Caco-2 (cell line): ENCODE data around the gene GLT8D1. TPM values are rescaled to one million over a fixed set of nuclear protein-coding genes. Genes with fewer than 3 reads are reported as not detected.
"Not testable (repeated sequence)": the region's sequence is repeated elsewhere in the genome, so short reads cannot be mapped to it uniquely, and the experiment has no call there.

Experiments used
- BruUV-seq: library from RNA; stranded (reverse); fragments of 400-500 nt; replicated peaks from 2 replicates; lab custom pipeline; 2021; lab: Mats Ljungman, UMichigan
- CTCF ChIA-PET: fragments of 300-600 bp; sonication (Branson Sonifier 250); formaldehyde crosslinking; loops from one replicate; lab custom pipeline; 2022; ENCODE audit warnings: antibody characterized with exemption; lab: Charles Lee
- POLR2A ChIA-PET: fragments of 300-600 bp; sonication (Branson Sonifier 250); formaldehyde crosslinking; loops from one replicate; lab custom pipeline; 2022; ENCODE audit warnings: antibody characterized with exemption; lab: Charles Lee
- DNase-seq, 2 experiments: peaks; one replicate each; pipeline versions ENCODE4 v3.0.0 to v3.0.0-alpha.2; 2020 to 2022
- H3K27me3 ChIP-seq: replicated peaks from 2 replicates; pipeline ENCODE4 v1.6.0; 2011; ENCODE audit warnings: low read length; ENCODE audit not compliant: control insufficient read depth, insufficient read depth
- H3K36me3 ChIP-seq: 2 replicates; pipeline ENCODE4 v1.5.1; 2011; ENCODE audit warnings: low read length; ENCODE audit not compliant: control insufficient read depth, insufficient read depth
- H3K4me1 ChIP-seq: fragments of 250-450 bp; sonication (Bioruptor Pico); 2 replicates; pipeline ENCODE4 v1.5.1; 2020; ENCODE audit warnings: mild to moderate bottlenecking
- H3K4me3 ChIP-seq: 2 replicates; pipeline ENCODE4 v1.5.1; 2011; ENCODE audit warnings: low read depth, mild to moderate bottlenecking, control low read depth, low read length
- H3K9me3 ChIP-seq: fragments of 250-450 bp; sonication (Bioruptor Pico); 2 replicates; pipeline ENCODE4 v1.5.1; 2020; ENCODE audit warnings: mild to moderate bottlenecking, moderate library complexity
- H3K27ac Mint-ChIP-seq: one replicate; pipeline ENCODE4 v1.8.0; 2022; ENCODE audit warnings: mixed read lengths; ENCODE audit not compliant: unreplicated experiment
- H3K27me3 Mint-ChIP-seq: one replicate; pipeline ENCODE4 v1.8.0; 2022; ENCODE audit warnings: mixed read lengths; ENCODE audit not compliant: insufficient read depth, unreplicated experiment
- H3K36me3 Mint-ChIP-seq: one replicate; pipeline ENCODE4 v1.8.0; 2022; ENCODE audit warnings: mild to moderate bottlenecking, mixed read lengths; ENCODE audit not compliant: insufficient read depth, unreplicated experiment
- H3K4me1 Mint-ChIP-seq: one replicate; pipeline ENCODE4 v1.8.0; 2022; ENCODE audit warnings: low read depth, mixed read lengths; ENCODE audit not compliant: unreplicated experiment
- H3K4me3 Mint-ChIP-seq: one replicate; pipeline ENCODE4 v1.8.0; 2022; ENCODE audit warnings: mild to moderate bottlenecking, moderate library complexity, mixed read lengths; ENCODE audit not compliant: unreplicated experiment
- H3K9me3 Mint-ChIP-seq: one replicate; pipeline ENCODE4 v1.8.0; 2022; ENCODE audit warnings: mixed read lengths; ENCODE audit not compliant: unreplicated experiment
- intact Hi-C: fragments of 100-400 bp; cut with micrococcal nuclease; formaldehyde crosslinking; loops from one replicate; pipeline ENCODE4 v1.10.0; 2022; ENCODE audit not compliant: unreplicated experiment
- total RNA-seq: library from RNA; stranded (reverse); gene quantifications from 2 replicates; pipeline ENCODE4 v1.2.3, GENCODE V29; 2022
- TF ChIP-seq, protein P1 (sequence below), 2 experiments: fragments of 200-600 bp in 1 of 2; IDR thresholded peaks; 1 replicate in 1 of 2; 2 replicates in 1 of 2; pipeline versions ENCODE4 v1.5.1 to v1.8.0; 2011 to 2022; ENCODE audit warnings: antibody characterized with exemption in 1 of 2, control low read depth in 1 of 2, inconsistent platforms in 1 of 2, low read depth in 1 of 2, low read length in 1 of 2, mild to moderate bottlenecking in 1 of 2, moderate library complexity in 1 of 2; ENCODE audit not compliant: insufficient read depth in 1 of 2, severe bottlenecking in 1 of 2, unreplicated experiment in 1 of 2

GLT8D1 gene
- total RNA-seq, 1 experiment from 2014 or later, result 31.4 TPM

GRCh38 chr3:52678265-52679198 is 27.1 kb downstream of the GLT8D1 start:
- no peaks in the 10 kb centered on the region for H3K9me3 Mint-ChIP-seq
- no peaks in the 10 kb centered on the region for H3K27me3 ChIP-seq
- H3K27ac Mint-ChIP-seq, result no peak overlapping the region
- peaks cover 8% of the 10 kb centered on the region for H3K4me1 Mint-ChIP-seq
- no peaks in the 10 kb centered on the region for H3K27me3 Mint-ChIP-seq
- no peak for DNase-seq
- ChIA-PET CTCF (no interaction called here), POLR2A (no interaction called here)
- peaks cover 50% of the 10 kb centered on the region for H3K36me3 Mint-ChIP-seq
- intact Hi-C loops, result no loop called here
- TF ChIP-seq, protein P1, sequence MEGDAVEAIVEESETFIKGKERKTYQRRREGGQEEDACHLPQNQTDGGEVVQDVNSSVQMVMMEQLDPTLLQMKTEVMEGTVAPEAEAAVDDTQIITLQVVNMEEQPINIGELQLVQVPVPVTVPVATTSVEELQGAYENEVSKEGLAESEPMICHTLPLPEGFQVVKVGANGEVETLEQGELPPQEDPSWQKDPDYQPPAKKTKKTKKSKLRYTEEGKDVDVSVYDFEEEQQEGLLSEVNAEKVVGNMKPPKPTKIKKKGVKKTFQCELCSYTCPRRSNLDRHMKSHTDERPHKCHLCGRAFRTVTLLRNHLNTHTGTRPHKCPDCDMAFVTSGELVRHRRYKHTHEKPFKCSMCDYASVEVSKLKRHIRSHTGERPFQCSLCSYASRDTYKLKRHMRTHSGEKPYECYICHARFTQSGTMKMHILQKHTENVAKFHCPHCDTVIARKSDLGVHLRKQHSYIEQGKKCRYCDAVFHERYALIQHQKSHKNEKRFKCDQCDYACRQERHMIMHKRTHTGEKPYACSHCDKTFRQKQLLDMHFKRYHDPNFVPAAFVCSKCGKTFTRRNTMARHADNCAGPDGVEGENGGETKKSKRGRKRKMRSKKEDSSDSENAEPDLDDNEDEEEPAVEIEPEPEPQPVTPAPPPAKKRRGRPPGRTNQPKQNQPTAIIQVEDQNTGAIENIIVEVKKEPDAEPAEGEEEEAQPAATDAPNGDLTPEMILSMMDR (IDR thresholded peaks at IDR 0.05; ENCODE audit: insufficient read depth in 1 of 2, low read depth in 1 of 2, low read length in 1 of 2, severe bottlenecking in 1 of 2, unreplicated experiment in 1 of 2), result no peak
- no peak overlapping the region for H3K4me3 ChIP-seq
- no TSS peak for BruUV-seq
- H3K4me3 Mint-ChIP-seq, result no peak overlapping the region
- peaks cover 8% of the 10 kb centered on the region for H3K4me1 ChIP-seq
- no peaks in the 10 kb centered on the region for H3K9me3 ChIP-seq
- H3K36me3 ChIP-seq, result 0 out of 2 replicates have a peak, but pooled peaks cover 1% of the 10 kb centered on the region

- H3K27ac Mint-ChIP-seq, H3K4me1 ChIP-seq, intact Hi-C loops, H3K9me3 ChIP-seq, DNase-seq, H3K9me3 Mint-ChIP-seq, CTCF ChIA-PET, H3K36me3 ChIP-seq, H3K27me3 ChIP-seq, H3K27me3 Mint-ChIP-seq, BruUV-seq, H3K4me3 ChIP-seq, H3K4me1 Mint-ChIP-seq, H3K4me3 Mint-ChIP-seq, POLR2A ChIA-PET: not testable (repeated sequence)
- peaks cover 63% of the 10 kb centered on the region for H3K36me3 Mint-ChIP-seq
Observed at GRCh38 chr3:52676201-52676600, 29.4 kb downstream of the GLT8D1 start.

GRCh38 chr3:52671676-52672075 is 33.9 kb downstream of the GLT8D1 start:
- TF ChIP-seq, protein P1 (IDR thresholded peaks at IDR 0.05; ENCODE audit: insufficient read depth in 1 of 2, low read depth in 1 of 2, low read length in 1 of 2, severe bottlenecking in 1 of 2, unreplicated experiment in 1 of 2), result no peak
- peaks cover 3% of the 10 kb centered on the region for H3K36me3 ChIP-seq
- CTCF ChIA-PET, result no interaction called here
- no peak overlapping the region for H3K4me3 Mint-ChIP-seq
- H3K9me3 ChIP-seq, result no peaks in the 10 kb centered on the region
- H3K4me1 Mint-ChIP-seq, result no peaks in the 10 kb centered on the region
- H3K4me3 ChIP-seq, result no peak overlapping the region
- no TSS peak for BruUV-seq
- intact Hi-C loops, result no loop called here
- peaks cover 44% of the 10 kb centered on the region for H3K36me3 Mint-ChIP-seq
- H3K27me3 Mint-ChIP-seq, result no peaks in the 10 kb centered on the region
- H3K27ac Mint-ChIP-seq, result no peak overlapping the region
- POLR2A ChIA-PET, result no interaction called here
- no peaks in the 10 kb centered on the region for H3K9me3 Mint-ChIP-seq
- DNase-seq, result no peak
- no peaks in the 10 kb centered on the region for H3K27me3 ChIP-seq
- H3K4me1 ChIP-seq, result no peaks in the 10 kb centered on the region
